Mesodermal cell (in vitro differentiated cells): ENCODE results near the gene ATG2B.

ENCODE experiments used
- H3K27ac ChIP-seq: 2 replicates; pipeline ENCODE4 v1.7.0; 2013; ENCODE audit warnings: mild to moderate bottlenecking, low read depth, low read length, moderate library complexity; ENCODE audit not compliant: severe bottlenecking
- H3K36me3 ChIP-seq: 2 replicates; pipeline ENCODE4 v1.7.1; 2013; ENCODE audit warnings: mild to moderate bottlenecking, low read length, moderate library complexity; ENCODE audit not compliant: control insufficient read depth, insufficient read depth
- H3K4me1 ChIP-seq: one replicate; pipeline ENCODE4 v1.7.1; 2013; ENCODE audit warnings: mild to moderate bottlenecking, low read length; ENCODE audit not compliant: insufficient read depth, control insufficient read depth, poor library complexity, severe bottlenecking
- H3K4me3 ChIP-seq: 2 replicates; pipeline ENCODE4 v1.7.0; 2013; ENCODE audit warnings: low read length, control low read depth, mild to moderate bottlenecking; ENCODE audit not compliant: insufficient read depth, poor library complexity, severe bottlenecking; ENCODE audit errors: extremely low read depth
- H3K9me3 ChIP-seq: 2 replicates; pipeline ENCODE4 v1.7.1; 2013; ENCODE audit warnings: mild to moderate bottlenecking, low read length, moderate library complexity; ENCODE audit not compliant: control insufficient read depth
- WGBS, 2 experiments: methylation state at CpG; one replicate each; pipeline ENCODE4 v1.1.5; 2013; ENCODE audit warnings: missing lambda C conversion rate in 2 of 2; ENCODE audit not compliant: insufficient coverage in 2 of 2; 5-methylcytosine and 5-hydroxymethylcytosine counted together

ATG2B gene

GRCh38 chr14:96380735-96381134, 17.6 kb upstream of the ATG2B start:
- no peaks in the 10 kb centered on the region for H3K4me1 ChIP-seq
- H3K36me3 ChIP-seq: peaks cover 26% of the 10 kb centered on the region
- H3K27ac ChIP-seq: no peak overlapping the region
- no peak overlapping the region for H3K4me3 ChIP-seq
- 100% methylated on average over 1 to 2 of the region's 3 CpGs for WGBS, 2 experiments
- H3K9me3 ChIP-seq: no peaks in the 10 kb centered on the region

DNA sequence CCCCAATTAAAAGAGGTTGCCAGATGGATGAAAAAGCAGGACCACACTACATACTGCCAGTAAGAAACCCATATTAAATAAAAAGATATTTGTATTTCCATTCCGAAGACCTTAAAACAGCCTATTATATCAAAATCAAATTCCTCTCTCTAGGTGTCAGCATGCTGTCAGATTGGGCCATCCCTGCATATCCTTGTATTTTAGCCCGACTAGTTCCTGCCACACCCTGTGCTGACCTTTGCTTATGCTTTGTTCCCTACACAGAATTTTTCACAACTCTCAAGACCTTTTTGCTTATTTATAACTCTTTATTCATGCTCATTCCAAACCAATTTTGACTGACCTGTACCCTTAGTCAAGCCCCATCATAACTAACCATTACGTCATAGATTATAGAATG, 13.0 kb upstream of the ATG2B start:
- peaks cover 7% of the 10 kb centered on the region for H3K36me3 ChIP-seq
- no peak overlapping the region for H3K4me3 ChIP-seq
- no peak overlapping the region for H3K27ac ChIP-seq
- no peaks in the 10 kb centered on the region for H3K9me3 ChIP-seq
- no peaks in the 10 kb centered on the region for H3K4me1 ChIP-seq
- WGBS, 2 experiments: 92 to 98% methylated on average over 2 to 3 of the region's 3 CpGs

- Histone ChIP-seq H3K4me3 (no peak overlapping the region), H3K36me3 (peaks cover 12% of the 10 kb centered on the region), H3K9me3 (no peaks in the 10 kb centered on the region), H3K27ac (no peak overlapping the region), H3K4me1 (no peaks in the 10 kb centered on the region)
- WGBS, 2 experiments: 100% methylated on average over 1 of the region's 3 CpGs
Measured at GRCh38 chr14:96373538-96373937, 10.4 kb upstream of the ATG2B start.

GRCh38 chr14:96370528-96370927, 7.4 kb upstream of the ATG2B start:
- Histone ChIP-seq H3K27ac (no peak overlapping the region), H3K4me1 (no peaks in the 10 kb centered on the region), H3K36me3 (peaks cover 18% of the 10 kb centered on the region), H3K4me3 (no peak overlapping the region), H3K9me3 (no peaks in the 10 kb centered on the region)
- 85 to 93% methylated on average over 4 of the region's 5 CpGs for WGBS, 2 experiments

DNA sequence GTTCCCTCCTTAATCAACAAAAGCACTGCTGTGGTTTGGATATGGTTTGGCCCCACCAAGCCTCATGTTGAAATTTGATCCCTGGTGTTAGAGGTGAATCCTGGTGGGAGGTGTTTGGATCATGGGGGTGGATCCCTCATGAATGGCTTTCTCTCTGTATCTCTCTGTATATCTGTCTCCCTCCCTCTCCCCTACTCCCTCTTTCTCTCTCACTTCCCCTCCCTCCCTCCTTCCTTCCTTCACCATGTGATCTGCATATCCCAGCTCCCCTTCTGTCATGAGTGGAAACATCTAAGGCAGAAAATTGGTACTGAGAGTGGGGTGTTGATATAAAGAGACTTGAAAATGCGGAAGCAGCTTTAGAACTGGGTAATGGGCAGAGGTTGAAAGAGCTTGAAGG, 5.4 kb upstream of the ATG2B start:
- Histone ChIP-seq H3K4me1 (no peaks in the 10 kb centered on the region), H3K36me3 (peaks cover 14% of the 10 kb centered on the region), H3K9me3 (no peaks in the 10 kb centered on the region), H3K4me3 (no peak overlapping the region), H3K27ac (no peak overlapping the region)
- 91 to 100% methylated on average over 1 of the region's 1 CpG for WGBS, 2 experiments

DNA sequence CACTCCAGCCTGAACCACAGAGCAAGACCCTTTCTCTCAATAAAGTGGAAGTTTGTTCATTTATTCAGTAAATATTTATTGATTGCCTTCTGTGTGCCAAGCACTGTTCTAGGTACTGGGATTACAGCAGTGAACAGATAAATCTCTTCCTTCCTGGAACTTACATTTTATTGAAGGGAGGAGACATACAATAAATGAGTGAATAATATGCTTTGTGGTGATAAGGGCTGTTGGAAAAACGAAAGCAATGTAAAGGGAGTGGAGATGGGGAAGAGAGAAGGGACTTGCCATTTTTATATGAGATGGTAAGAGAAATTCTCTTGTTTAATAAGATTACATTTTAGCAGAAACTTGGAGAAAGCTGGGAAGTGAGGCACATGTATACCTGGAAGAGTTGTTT, 1.8 kb upstream of the ATG2B start:
- no peaks in the 10 kb centered on the region for H3K9me3 ChIP-seq
- no peak overlapping the region for H3K27ac ChIP-seq
- no peak overlapping the region for H3K4me3 ChIP-seq
- WGBS, 2 experiments: 100% methylated on average over 1 of the region's 1 CpG
- no peaks in the 10 kb centered on the region for H3K4me1 ChIP-seq
- H3K36me3 ChIP-seq: peaks cover 14% of the 10 kb centered on the region

GRCh38 chr14:96363751-96364336, 703 bp upstream of the ATG2B start:
- H3K27ac ChIP-seq: peak overlapping the region; percentile 1
- H3K36me3 ChIP-seq: peaks cover 12% of the 10 kb centered on the region
- 0 to 1% methylated on average over 33 to 34 of the region's 38 CpGs for WGBS, 2 experiments
- H3K4me3 ChIP-seq: peak overlapping the region; percentile 71
- no peaks in the 10 kb centered on the region for H3K4me1 ChIP-seq
- no peaks in the 10 kb centered on the region for H3K9me3 ChIP-seq

- WGBS, 2 experiments: 3 to 4% methylated on average over 22 to 25 of the region's 27 CpGs
- H3K4me1 ChIP-seq: no peaks in the 10 kb centered on the region
- peak overlapping the region; percentile 88 for H3K27ac ChIP-seq
- H3K9me3 ChIP-seq: no peaks in the 10 kb centered on the region
- H3K36me3 ChIP-seq: peaks cover 7% of the 10 kb centered on the region
- peak overlapping the region; percentile 71 for H3K4me3 ChIP-seq
Measured at GRCh38 chr14:96362071-96362964, 823 bp downstream of the ATG2B start.

- Histone ChIP-seq H3K4me1 (no peaks in the 10 kb centered on the region), H3K4me3 (no peak overlapping the region), H3K27ac (no peak overlapping the region), H3K36me3 (no peaks in the 10 kb centered on the region), H3K9me3 (no peaks in the 10 kb centered on the region)
Measured at GRCh38 chr14:96359959-96360358, 3.2 kb downstream of the ATG2B start.

GRCh38 chr14:96357216-96357615, 5.9 kb downstream of the ATG2B start:
- no peak overlapping the region for H3K4me3 ChIP-seq
- 90 to 95% methylated on average over 3 of the region's 3 CpGs for WGBS, 2 experiments
- no peak overlapping the region for H3K27ac ChIP-seq
- no peaks in the 10 kb centered on the region for H3K9me3 ChIP-seq
- H3K4me1 ChIP-seq: no peaks in the 10 kb centered on the region
- peaks cover 4% of the 10 kb centered on the region for H3K36me3 ChIP-seq

GRCh38 chr14:96354246-96354645, 8.9 kb downstream of the ATG2B start:
- H3K9me3 ChIP-seq: no peaks in the 10 kb centered on the region
- H3K4me1 ChIP-seq: no peaks in the 10 kb centered on the region
- no peak overlapping the region for H3K4me3 ChIP-seq
- H3K36me3 ChIP-seq: peaks cover 4% of the 10 kb centered on the region
- WGBS, 2 experiments: 93 to 100% methylated on average over 1 to 2 of the region's 4 CpGs
- no peak overlapping the region for H3K27ac ChIP-seq
